Fibroblast of skin of back (primary cell): ENCODE results near the gene RTKN.
"Not testable (repeated sequence)": the region's sequence is repeated elsewhere in the genome, so short reads cannot be mapped to it uniquely, and the experiment has no call there.

ENCODE experiments used
- DNase-seq: peaks from one replicate; pipeline ENCODE4 v3.0.0-alpha.2; 2013

RTKN gene

DNA sequence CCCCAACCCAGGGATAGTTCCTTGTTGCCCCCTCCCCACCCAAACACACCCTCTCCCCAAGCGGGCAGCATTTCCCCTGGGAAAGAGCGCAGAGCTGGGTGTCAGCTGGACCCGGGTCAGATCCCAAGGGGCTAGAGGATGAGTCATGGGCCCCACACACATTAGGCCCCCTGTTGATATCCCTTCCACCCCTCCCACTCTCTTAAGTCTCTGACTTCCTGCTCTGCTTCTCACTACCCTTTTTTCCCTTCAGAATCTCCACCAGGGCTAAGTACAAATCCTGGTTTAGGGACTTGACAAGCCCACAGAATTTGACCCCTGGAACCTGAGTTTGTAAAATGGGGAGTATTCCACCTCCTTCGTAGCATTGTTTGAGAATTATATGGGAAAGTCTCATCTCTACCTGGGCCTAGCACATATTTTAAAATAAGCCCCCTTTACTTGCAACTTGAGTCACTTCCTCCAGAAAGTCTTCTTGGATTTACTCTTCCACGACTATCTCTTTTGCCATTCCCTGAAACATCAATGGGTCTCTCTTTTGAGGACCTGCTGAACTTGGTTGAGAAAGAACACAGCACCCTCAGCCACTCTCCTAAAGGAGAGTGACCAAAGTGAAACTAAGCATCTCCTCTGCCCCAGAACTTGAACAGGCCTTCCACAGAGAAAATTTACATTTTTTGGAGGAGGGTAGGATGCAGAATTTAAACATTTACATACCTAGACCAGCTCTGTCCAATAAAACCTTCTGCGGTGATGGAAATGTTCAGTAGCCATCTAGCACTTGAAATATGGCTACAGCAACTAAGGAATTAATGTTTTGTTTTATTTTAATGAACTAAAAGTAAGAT, 4.7 kb downstream of the RTKN start:
- peak; percentile 49 for DNase-seq

DNA sequence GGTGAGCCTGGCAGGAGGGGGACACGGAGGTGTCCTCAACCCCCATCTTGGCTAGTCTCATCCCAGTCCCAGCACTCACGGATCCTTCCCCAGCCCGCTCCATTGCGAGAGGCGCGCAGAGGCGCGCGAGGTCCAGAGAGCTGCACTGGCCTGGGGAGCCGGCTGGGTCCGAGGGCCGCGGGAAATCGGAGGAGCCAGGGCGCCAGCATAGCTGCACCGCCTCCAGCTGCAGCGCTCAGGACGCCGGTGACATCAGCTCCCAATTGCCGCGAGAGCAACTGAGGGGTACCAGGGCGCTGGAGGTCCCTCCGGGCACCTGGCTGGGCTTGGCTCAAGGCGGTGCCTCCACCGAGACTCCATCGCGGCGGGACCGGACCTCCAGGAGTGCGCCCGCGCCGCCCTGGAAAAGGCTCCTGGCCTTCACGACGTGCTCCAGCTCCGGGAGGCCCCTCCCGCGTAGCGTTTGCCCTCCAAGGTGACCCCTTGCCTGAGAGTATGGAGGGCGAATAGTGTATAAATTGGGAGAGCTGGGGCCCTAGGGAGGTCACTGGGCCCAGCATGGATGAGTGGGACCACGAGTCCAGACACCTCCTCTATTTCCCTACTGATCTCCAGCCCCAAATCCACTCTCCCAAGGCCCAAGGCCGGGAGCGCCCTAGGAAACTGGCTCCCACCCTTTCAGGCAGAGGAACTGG, 5.5 kb downstream of the RTKN start:
- no peak for DNase-seq

DNA sequence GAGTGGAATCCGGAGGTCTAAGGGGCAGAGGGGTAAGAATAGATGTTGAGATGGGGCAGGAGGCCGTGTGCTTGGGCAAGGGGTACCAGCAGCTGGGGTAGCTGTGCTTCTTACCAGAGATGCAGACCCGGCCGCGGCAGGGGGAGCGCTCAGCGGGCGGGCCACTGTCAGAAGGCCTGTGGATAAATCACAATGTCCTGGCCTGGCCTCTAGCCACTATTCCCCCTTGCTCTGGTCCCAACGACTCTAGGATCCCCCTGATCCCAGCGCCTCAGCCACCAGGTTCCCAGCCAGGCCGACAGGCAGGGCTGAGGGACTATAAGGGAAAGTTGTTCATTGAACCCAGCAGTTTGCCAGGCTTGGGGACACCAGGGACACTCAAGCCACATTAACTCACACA, 11.2 kb downstream of the RTKN start:
- no peak for DNase-seq

DNA sequence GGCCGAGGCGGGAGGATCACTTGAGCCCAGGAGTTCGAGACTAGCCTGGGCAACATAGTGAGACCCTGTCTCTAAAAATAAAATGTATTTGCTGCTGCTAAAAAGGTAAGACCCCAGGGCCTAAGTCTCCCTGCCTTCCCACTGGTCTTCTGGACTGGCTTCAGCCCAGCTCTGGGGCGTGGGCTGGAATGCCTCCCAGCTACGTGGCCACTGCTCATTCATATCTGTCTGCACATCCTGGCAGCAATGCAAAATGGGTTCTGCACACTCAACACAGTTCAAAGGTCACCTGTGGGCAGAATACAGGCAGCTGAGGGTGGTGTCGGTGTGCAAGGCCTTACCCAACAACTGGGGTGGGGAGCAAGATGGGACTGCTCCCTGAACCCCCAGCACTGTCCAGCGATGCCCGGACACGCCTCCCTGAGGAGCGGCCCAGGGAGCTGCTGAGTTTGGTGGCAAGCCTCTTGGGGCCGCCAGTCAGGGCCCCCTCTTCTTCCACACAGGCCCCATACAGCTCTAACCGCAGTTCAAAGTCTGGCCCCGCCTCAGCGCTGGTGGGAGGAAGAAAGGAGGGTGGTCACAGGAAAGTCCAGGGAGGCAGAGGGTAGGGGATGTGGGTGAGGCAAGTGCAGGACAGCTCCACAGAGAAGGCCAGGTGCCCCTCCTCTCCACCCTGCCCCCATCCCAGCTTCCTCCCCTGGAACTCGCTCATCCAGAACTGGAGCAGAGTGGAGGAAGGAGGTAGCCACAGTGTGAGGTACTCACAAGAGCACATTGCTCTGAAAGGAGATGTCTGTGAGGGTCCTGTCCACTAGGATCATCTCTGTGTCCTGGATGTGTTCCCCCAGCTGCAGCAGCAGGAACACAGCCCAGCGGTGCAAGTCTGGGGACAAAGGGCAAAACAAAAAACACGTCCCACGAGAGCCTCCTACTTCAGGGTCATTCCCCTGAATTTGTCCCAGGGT, 12.0 kb downstream of the RTKN start:
- no peak for DNase-seq

DNA sequence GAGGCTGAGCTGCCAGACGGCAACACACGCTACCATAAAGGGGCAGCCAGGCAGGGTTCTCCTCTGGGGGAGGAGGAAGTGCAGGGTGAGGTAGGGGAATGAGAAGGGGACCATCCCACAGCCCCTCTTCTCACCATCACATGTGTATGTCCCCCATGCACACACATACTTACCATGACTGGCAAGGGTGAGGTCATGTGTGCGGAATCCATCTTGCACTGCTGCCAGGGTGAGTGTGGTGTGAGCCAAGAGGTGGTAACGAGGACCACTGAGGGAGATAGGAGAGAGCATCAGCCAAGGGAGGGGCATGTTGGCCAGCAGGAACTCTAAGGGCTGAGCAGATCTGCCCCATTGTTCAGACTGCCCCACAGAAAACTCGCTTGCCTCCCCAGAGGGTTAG, 13.1 kb downstream of the RTKN start:
- no peak for DNase-seq

DNA sequence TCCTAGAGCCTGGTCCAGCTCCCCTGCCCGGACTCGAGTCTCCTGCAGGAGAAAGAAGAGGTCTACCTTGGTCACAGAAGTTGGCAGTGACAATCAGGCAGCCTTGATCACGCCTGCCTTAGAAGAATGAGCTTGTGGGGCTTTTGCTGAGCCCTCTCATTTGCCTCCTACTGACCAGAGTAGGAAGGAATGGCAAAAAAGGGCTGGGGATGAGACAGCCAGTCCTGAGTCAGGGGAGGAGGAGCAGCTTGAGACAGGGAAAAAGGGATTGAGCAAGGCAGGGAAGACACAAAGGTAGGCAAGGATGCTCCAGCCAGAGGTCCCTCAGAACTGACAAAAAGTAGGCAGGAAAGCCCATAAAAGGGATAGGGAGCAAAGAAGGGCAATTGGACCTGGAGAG, 14.2 kb downstream of the RTKN start:
- no peak for DNase-seq

DNA sequence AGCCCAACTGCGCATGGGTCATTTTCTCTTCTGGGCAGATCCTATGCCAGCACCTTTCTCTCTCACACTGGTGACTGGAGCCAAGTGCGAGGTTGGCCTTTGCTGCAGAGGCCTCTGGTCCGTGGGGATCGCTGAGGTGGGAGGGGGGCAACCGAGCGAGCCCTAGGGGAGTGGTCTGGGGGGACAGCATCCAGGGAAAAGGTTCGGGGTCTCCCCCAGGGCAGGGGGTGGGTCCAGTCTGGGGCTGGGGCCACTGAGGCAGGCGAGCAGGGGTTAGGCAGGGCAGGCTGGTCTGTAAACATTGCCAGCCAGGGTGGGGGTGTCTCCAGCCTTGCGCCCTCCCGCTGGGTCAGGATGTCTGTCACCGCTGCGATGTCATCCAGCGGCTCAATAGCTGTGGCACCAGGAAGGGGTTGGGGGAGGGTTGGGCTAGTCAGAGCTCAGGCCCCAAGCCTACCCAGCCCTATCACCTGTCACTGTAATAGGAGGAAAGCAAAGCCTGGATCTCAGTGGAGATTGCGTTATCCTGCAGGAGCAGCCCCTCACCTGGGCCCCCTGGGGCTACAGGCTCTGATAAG, 15.5 kb downstream of the RTKN start:
- no peak for DNase-seq

DNA sequence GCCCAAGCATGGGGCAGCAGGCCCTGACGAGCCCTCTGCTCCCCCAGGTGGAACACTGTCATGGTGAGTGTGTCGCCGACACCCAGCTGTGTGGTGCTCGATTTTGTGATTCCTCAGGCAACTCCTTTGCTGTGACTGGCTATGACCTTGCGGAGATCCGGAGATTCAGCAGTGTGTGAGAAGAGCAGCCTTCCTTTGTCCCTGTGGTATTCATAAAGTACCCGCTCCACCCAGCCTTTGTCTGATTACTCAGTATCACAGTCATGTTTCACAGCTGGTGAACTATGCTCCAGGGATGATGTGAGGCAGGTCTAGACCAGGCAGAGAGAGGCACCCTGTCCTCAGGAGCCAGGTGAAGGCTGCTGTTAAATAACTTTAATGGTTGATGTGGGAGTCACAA, 16.2 kb downstream of the RTKN start:
- no peak for DNase-seq

DNA sequence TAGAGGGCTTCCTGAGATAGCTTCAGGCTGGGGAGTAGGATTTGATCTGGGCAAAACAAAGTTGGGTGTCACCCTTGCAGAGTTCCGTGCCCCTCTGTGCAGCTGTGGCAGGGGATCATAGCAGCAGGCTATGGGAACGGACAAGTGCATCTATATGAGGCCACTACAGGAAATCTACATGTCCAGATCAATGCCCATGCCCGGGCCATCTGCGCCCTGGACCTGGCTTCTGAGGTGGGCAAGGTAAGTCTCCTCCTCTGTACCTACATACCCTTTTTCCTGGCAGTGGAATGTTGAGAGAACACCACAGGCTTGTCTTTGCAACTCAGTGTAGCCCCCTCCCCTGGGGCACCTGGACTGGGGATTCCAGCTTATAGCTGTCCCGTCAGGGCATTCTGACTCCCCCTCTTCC, 16.7 kb downstream of the RTKN start:
- no peak for DNase-seq

DNA sequence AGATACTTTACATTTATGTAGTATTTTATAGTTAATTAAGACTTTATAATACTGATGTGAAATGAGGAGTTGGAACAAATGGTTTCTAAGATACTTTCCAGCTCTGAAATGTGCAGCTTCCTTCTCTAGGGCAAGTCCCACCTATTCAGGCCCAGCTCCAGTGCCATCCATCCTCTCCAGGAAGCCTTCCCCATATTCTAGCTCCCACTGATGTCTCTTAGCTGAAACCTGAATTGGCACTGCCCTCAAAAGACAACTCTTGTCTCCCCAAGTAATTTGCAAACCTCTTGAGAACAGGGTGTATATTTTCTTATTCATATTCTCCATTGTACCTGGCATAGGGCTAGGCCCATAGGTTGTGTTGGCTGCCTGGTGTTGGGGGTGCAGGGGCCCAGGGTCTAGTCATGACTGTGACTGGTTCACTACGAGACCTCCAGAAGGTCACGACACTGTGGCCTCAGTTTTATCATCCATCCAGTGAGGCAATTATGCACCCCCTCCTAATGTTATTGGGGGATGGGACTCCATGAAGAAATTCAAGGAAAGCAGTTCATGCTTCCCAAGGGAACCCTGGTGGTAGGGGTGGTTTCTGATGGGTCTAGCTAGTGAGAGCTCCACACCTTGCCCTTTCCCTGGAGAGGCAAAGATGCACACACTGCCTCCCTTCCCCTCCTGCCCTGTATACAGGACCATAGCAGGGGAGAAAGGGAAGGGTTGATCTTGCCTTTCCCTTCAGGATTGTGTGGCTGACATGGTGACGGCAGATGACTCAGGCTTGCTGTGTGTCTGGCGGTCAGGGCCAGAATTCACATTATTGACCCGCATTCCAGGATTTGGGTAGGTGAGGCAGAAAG, 17.4 kb downstream of the RTKN start:
- DNase-seq: no peak

DNA sequence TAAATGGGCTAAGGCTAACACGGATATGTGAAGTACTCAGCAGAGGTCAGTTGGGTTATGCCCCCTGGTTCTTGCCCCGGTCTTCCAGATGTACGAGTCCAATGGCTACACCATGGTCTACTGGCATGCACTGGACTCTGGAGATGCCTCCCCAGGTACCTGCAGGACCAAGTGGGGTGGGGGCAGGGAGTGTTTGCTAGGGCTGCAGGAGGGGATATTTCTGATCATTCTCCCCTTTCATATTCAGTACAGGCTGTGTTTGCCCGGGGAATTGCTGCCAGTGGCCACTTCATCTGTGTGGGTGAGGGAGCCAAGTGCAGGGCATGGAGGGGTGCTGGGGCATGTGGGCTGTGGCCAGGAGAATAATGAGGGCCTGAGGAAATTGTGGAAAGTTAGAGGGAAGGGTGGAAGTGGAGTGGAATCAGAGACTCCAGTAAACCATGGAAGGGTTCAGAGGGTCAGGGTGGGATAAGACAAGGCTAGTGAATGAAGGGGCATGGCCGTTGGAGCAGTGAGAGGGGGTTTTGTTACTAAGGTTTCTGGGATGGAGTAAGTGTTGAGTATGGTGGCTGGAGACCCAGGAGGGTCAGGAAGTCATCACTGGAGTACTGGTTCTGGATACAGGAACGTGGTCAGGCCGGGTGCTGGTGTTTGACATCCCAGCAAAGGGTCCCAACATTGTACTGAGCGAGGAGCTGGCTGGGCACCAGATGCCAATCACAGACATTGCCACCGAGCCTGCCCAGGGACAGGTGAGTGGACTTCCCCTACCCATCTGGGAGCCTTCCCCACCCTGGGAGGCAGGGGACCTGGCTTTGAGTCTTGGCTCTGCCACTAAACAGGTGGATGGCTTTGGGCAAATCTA, 18.3 kb downstream of the RTKN start:
- DNase-seq: no peak

DNA sequence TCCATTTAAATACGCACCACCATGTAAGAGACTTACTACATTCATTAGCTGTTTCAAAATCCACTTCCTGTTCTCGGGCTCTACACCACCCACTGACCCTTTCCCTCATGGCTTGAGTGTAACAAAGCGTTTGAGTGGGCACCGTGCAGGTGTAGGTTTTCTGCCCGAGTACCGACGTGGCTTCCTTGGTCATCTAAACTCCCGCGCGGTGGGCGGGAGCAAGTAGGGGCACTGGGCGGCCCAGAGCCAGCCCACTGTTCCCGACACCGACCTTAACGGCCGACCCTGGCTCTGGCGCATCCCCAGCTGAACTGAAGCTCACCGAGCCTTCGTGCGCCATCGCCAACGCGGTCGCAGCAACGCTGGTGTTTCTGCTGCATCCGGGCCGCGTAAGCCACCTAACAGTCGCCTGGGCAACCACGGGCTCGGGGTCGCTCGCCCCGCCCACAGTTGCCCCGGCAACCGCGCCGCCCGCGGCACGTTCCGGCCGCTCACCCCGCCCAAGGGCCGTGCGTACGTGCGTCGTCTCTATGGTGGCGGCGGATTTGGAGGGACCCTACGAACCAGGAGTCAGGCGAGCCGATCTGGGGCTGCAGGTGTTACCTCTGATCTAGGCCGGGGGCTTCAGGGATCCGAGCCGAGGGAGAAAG, 20.4 kb downstream of the RTKN start, which contains the start of the genes C2orf81 and WDR54:
TSS of gene C2orf81 (minus strand) at position 399 of the 650 bp plus-strand sequence. CDS start at position 340, 59 bp downstream.
TSS of gene WDR54 (plus strand) at position 510 of the 650 bp plus-strand sequence. CDS start 424 bp downstream, outside the sequence.
- peak; percentile 87 for DNase-seq

DNA sequence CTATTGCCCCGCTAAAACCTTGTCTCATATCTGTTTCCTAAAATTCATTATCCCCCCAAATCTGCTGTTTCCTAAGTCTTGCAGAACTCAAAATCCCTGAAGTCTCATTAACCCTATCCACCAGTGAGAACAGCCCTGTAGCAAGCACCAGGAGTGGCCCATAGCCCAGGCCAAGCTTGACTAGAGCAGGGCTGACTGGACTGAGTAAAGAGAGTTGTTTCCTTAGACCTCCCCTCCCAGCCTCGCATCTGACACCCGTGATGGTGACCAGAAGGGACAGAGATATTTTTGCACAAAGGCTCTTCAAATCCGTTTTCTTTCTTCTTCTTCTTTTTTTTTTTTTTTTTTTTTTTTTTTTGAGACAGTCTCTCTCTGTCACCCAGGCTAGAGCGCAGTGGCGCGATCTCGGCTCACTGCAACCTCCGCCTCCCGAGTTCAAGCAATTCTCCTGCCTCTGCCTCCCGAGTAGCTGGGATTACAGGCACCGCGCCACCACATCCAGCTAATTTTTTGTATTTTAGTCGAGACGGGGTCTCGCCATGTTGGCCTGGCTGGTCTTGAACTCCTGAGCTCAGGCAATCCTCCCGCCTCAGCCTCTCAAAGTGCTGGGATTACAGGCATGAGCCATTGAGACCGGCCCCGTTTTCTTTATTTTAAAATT, 21.2 kb downstream of the RTKN start:
- DNase-seq: not testable (repeated sequence)

DNA sequence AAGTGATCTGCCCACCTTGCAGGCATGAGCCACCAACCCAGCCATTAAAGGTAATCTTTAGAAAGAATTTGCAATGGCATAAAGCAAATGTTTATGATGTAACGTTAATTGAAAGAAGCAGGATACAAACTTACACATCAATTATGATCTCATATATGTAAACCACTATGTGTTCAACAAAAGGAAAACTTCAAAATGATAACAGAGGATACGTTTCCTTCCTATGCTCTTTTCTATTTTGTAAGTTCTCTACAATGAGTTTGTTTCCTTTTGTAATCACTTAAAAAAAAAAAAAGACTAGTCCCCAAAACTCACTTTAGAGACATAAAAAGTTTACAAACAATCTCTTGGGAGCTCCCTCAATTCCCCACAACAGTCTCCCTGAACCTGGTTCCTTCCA, 21.7 kb downstream of the RTKN start:
- no peak for DNase-seq

DNA sequence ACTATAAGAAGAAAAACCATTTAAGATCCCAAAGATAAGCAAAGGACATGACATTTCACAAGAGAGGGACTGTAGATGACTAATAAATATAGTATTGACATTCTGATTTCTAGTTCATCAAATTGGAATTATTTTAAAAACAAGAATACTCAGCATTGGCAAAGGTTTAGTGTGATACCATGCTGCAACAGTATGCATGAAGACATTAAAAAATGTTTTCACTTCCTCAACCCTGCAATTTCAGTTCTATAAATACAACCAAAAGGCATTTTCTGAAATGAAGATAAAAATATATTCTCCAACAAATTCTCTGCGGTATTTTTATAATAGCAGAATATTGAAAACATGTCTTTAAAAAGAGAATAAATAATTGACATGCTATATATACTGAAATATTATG, 22.4 kb downstream of the RTKN start:
- DNase-seq: no peak

DNA sequence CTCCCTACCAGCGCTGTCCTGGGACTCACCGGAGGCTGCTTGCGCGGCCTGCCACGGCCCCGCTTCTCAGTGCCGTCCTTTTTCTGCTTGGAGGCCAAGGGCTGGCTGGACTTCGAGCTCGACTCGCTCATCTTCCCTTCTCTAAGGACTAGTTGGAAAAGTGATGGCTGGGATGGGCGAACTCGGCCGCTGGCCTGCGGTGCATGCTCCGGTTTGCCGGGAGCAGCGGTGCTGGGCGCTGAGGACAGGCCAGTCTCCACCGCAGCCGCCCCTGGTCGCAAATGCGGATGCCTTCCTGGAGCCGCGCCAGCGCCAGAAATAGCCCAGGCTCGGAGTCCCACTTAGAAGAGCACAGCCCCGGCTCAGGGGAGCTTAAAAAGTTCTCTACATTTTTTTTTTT, 23.4 kb downstream of the RTKN start:
- no peak for DNase-seq

DNA sequence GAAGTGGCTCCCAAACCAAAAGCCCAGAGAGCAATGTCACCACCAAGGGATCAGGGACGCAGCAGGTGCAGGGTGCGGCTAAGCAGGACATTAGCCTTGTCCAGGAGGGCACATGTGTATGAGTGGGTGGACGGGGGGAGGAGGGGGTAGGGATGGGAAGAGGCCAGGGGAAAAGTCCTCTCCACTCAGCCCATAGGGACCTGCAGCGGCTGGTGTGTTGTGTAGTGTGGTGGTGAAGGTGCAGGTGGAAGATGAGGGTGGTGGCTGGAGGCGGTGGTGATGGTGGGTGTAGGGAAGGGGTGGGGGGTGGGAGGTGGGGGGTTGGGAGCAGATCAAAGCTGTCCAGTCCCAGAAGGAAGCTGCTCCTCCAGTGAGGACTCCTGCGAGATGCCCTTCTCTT, 24.0 kb downstream of the RTKN start:
- DNase-seq: no peak

DNA sequence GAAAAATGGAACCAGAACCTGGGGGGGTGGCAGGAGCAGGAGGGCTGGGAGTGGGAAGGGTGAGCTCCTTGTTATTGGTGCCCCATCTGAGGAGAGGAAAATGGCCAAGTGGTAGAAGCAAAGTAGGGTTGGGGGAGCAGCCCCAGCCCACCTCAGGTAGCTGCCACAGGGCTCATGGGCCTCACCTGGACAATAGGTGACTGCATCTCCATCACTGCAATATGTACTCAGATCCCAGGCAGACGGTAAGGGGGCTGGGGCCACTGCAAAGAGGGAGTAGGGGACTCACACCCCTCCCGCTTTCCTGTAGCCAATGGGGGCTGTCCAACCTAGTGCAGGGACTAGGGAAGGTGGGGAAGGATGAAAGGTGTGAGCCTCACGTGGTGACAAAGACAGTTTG, 24.5 kb downstream of the RTKN start:
- no peak for DNase-seq

DNA sequence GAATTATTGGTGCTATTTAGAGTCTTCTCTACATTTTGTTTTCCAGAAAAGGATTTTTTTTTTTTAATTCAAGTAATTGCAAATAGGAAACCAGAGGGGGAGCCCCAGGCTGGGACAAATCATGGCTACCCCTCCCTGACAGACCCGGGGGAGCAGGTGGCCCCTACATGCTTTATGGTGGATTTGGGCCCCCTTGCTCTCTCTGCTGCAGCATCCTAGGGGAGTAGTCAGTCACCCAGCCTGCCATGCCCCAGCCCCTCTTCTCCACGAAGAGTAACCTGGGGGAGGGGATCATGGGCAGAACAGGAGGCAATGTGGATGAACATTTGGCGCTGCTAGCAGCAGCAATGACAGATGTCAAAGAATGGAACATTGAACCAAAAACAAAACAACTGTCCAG, 25.0 kb downstream of the RTKN start:
- no peak for DNase-seq
